ENCODE measurements around the gene OPCML. TPM values are rescaled to one million over a fixed set of nuclear protein-coding genes. Genes with fewer than 3 reads are reported as not detected.

Gene OPCML
- total RNA-seq, 3 donors from 2014 or later (not counting 1 experiment from before 2014, with no cell fraction given): not detected

DNA sequence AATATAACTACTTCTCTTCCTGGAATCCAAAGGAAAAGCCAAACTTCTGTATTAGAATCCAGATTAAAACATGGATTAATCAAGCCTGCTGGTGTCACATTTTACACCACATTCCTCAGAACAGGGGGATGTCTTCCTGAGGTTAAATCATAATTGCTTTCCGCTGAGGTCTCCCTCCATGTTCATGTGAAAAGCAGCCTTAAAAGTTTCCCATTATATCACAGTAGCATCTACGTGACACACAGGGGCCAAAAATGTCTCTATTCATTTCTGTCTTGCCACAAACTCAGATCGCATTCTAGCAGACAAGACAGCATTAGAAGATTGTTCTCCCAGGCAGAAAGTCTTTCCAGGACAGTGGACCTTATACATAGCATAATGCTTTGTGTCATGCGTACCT is 788.7 kb downstream of the OPCML start:
- Histone ChIP-seq H3K9me3 (ENCODE audit: control insufficient read depth, insufficient read depth, low read length) (no peaks in the 10 kb centered on the region), H3K36me3 (ENCODE audit: control insufficient read depth, insufficient read depth, low read length) (no peaks in the 10 kb centered on the region), H3K27me3 (ENCODE audit: control insufficient read depth, insufficient read depth, low read length) (no peaks in the 10 kb centered on the region), H3K27ac (ENCODE audit: low read length) (no peak overlapping the region), H3K4me1 (ENCODE audit: control insufficient read depth, insufficient read depth, low read length) (no peaks in the 10 kb centered on the region), H3K4me3 (ENCODE audit: low read length) (no peak overlapping the region)
- no peaks in the 10 kb centered on the region for H3K36me3 Mint-ChIP-seq
- TF ChIP-seq, protein P1, sequence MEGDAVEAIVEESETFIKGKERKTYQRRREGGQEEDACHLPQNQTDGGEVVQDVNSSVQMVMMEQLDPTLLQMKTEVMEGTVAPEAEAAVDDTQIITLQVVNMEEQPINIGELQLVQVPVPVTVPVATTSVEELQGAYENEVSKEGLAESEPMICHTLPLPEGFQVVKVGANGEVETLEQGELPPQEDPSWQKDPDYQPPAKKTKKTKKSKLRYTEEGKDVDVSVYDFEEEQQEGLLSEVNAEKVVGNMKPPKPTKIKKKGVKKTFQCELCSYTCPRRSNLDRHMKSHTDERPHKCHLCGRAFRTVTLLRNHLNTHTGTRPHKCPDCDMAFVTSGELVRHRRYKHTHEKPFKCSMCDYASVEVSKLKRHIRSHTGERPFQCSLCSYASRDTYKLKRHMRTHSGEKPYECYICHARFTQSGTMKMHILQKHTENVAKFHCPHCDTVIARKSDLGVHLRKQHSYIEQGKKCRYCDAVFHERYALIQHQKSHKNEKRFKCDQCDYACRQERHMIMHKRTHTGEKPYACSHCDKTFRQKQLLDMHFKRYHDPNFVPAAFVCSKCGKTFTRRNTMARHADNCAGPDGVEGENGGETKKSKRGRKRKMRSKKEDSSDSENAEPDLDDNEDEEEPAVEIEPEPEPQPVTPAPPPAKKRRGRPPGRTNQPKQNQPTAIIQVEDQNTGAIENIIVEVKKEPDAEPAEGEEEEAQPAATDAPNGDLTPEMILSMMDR (IDR thresholded peaks at IDR 0.05): no peak
- no peak for DNase-seq
- intact Hi-C loops (cut with micrococcal nuclease): no loop called here
- no peak overlapping the region for H3K27ac Mint-ChIP-seq
- H3K27me3 Mint-ChIP-seq (ENCODE audit: low read depth in 2 of 2): no peaks in the 10 kb centered on the region
- H3K4me3 Mint-ChIP-seq: no peak overlapping the region
- no peaks in the 10 kb centered on the region for H3K4me1 Mint-ChIP-seq
- H3K9me3 Mint-ChIP-seq: peaks cover 2 to 8% of the 10 kb centered on the region in 2 donors
- WGBS (ENCODE audit: insufficient coverage): 93% methylated on average over 4 of the region's 4 CpGs
- no peak for ATAC-seq

DNA sequence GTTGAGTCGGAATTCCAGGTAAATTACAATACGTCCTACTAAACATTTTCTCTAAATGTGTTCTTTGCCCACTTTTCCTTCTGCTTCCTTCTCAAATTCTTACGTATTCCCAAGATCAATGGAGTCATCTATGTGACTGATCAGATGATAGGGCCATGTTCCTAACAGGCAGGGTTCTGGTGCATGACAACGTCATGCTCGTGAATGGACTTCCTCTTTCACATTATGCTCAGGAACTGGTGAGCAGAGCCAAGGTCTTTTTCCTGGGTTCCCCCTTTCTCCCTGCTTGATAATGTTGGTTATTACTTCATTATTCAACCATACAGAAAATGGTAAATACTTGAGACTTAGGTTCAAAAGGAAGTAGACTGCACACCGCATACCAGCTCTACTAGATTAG is 789.4 kb downstream of the OPCML start:
- TF ChIP-seq, protein P1 (IDR thresholded peaks at IDR 0.05): no peak
- Mint-ChIP-seq H3K27ac (no peak overlapping the region), H3K27me3 (ENCODE audit: low read depth in 2 of 2) (no peaks in the 10 kb centered on the region), H3K4me1 (no peaks in the 10 kb centered on the region), H3K36me3 (no peaks in the 10 kb centered on the region), H3K4me3 (no peak overlapping the region), H3K9me3 (peaks cover under 1 to 8% of the 10 kb centered on the region in 2 donors)
- WGBS (ENCODE audit: insufficient coverage): 62% methylated on average over 5 of the region's 6 CpGs
- DNase-seq (no peak), ATAC-seq (no peak)
- Histone ChIP-seq H3K36me3 (ENCODE audit: control insufficient read depth, insufficient read depth, low read length) (no peaks in the 10 kb centered on the region), H3K9me3 (ENCODE audit: control insufficient read depth, insufficient read depth, low read length) (no peaks in the 10 kb centered on the region), H3K4me1 (ENCODE audit: control insufficient read depth, insufficient read depth, low read length) (no peaks in the 10 kb centered on the region), H3K27me3 (ENCODE audit: control insufficient read depth, insufficient read depth, low read length) (no peaks in the 10 kb centered on the region), H3K27ac (ENCODE audit: low read length) (no peak overlapping the region), H3K4me3 (ENCODE audit: low read length) (no peak overlapping the region)
- intact Hi-C loops (cut with micrococcal nuclease): no loop called here

DNA sequence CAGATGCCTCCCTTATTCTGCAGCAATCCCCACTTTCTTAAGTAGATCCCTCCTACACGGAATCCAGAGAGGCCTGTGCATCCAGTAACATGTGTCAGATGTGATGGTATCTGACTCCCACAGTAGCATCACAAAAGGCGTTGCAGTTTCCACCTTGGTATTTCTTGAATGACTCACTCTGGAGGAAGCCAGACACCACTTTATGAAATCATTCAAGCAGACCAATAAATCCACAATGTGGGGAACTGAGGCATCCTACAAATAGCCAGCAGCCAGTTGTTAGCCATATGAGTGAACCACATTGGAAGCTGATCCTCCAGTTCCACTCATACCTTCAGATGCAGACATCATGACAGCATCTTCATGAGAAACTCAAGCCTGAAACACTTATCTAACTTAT is 798.1 kb downstream of the OPCML start:
- no peaks in the 10 kb centered on the region for H3K36me3 Mint-ChIP-seq
- 76% methylated on average over 2 of the region's 2 CpGs for WGBS (ENCODE audit: insufficient coverage)
- H3K4me3 Mint-ChIP-seq: no peak overlapping the region

DNA sequence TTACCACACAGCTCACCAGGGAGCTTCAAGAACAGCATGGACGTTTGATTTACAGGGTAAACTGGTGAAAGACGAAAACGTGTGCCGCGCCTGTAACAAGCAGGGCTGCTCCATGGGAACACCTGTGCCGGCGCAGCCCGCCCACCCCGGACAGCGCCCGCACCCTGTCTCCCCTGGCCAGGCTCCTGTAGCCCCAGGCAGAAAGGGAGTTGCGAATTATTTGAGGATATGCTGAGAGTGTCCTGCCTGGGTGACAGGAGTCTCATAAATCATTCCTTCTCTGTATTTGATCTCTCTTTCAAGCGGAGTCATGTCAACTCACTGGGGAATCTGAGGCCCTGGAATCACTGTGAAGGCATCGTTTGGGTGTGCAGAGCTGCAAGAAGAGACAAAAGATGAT is 804.3 kb downstream of the OPCML start:
- no peaks in the 10 kb centered on the region for H3K27me3 ChIP-seq (ENCODE audit: control insufficient read depth, insufficient read depth, low read length)
- H3K27me3 Mint-ChIP-seq (ENCODE audit: low read depth in 2 of 2): no peaks in the 10 kb centered on the region
- intact Hi-C loops (cut with micrococcal nuclease): no loop called here
- H3K9me3 ChIP-seq (ENCODE audit: control insufficient read depth, insufficient read depth, low read length): no peaks in the 10 kb centered on the region
- H3K4me1 Mint-ChIP-seq: no peaks in the 10 kb centered on the region
- no peak for DNase-seq
- WGBS (ENCODE audit: insufficient coverage): 92% methylated on average over 14 of the region's 14 CpGs
- H3K4me1 ChIP-seq (ENCODE audit: control insufficient read depth, insufficient read depth, low read length): no peaks in the 10 kb centered on the region
- TF ChIP-seq, protein P1 (IDR thresholded peaks at IDR 0.05): no peak
- H3K4me3 Mint-ChIP-seq: no peak overlapping the region
- ATAC-seq: no peak
- no peaks in the 10 kb centered on the region for H3K36me3 ChIP-seq (ENCODE audit: control insufficient read depth, insufficient read depth, low read length)
- no peak overlapping the region for H3K4me3 ChIP-seq (ENCODE audit: low read length)
- H3K27ac Mint-ChIP-seq: no peak overlapping the region
- no peak overlapping the region for H3K27ac ChIP-seq (ENCODE audit: low read length)
- H3K36me3 Mint-ChIP-seq: no peaks in the 10 kb centered on the region
- peaks cover 0 to 9% of the 10 kb centered on the region in 2 donors for H3K9me3 Mint-ChIP-seq

More for the DNA sequence above, 798.1 kb downstream of the OPCML start:
- TF ChIP-seq, protein P1 (IDR thresholded peaks at IDR 0.05): no peak
- H3K4me1 Mint-ChIP-seq: no peaks in the 10 kb centered on the region
- Histone ChIP-seq H3K36me3 (ENCODE audit: control insufficient read depth, insufficient read depth, low read length) (no peaks in the 10 kb centered on the region), H3K27ac (ENCODE audit: low read length) (no peak overlapping the region), H3K9me3 (ENCODE audit: control insufficient read depth, insufficient read depth, low read length) (no peaks in the 10 kb centered on the region), H3K4me3 (ENCODE audit: low read length) (no peak overlapping the region), H3K4me1 (ENCODE audit: control insufficient read depth, insufficient read depth, low read length) (no peaks in the 10 kb centered on the region), H3K27me3 (ENCODE audit: control insufficient read depth, insufficient read depth, low read length) (no peaks in the 10 kb centered on the region)
- intact Hi-C loops (cut with micrococcal nuclease): no loop called here
- H3K27ac Mint-ChIP-seq: no peak overlapping the region
- H3K27me3 Mint-ChIP-seq (ENCODE audit: low read depth in 2 of 2): no peaks in the 10 kb centered on the region
- H3K9me3 Mint-ChIP-seq: peaks cover 2 to 4% of the 10 kb centered on the region in 2 donors
- DNase-seq (no peak), ATAC-seq (no peak)

Measured in natural killer cell (primary cell).